Measurements from ENCODE around the gene EXT2.

EXT2 gene

GRCh38 chr11:44264761-44265160 is 169.3 kb downstream of the EXT2 start:
- TF ChIP-seq REST (IDR thresholded peaks at IDR 0.05; ENCODE audit: insufficient read depth in 1 of 2, low read depth in 2 of 2, low read length in 2 of 2) = no peak
- TF ChIP-seq POLR2AphosphoS5 (IDR thresholded peaks at IDR 0.05; ENCODE audit: low read depth, low read length) = no peak
- no peak for TF ChIP-seq SIN3A (IDR thresholded peaks at IDR 0.05; ENCODE audit: borderline replicate concordance, insufficient read depth, low read length)
- TF ChIP-seq FOXP2 (optimal IDR thresholded peaks at IDR 0.05; ENCODE audit: borderline replicate concordance, extremely low read depth, extremely low read length, insufficient read depth) = no peak
- no peak for TF ChIP-seq TAF1 (IDR thresholded peaks at IDR 0.05; ENCODE audit: borderline replicate concordance, insufficient read depth, low read length)

GRCh38 chr11:44266056-44266780 is 170.7 kb downstream of the EXT2 start:
- no peak for TF ChIP-seq POLR2AphosphoS5 (IDR thresholded peaks at IDR 0.05; ENCODE audit: low read depth, low read length)
- no peak for TF ChIP-seq TAF1 (IDR thresholded peaks at IDR 0.05; ENCODE audit: borderline replicate concordance, insufficient read depth, low read length)
- no peak for TF ChIP-seq FOXP2 (optimal IDR thresholded peaks at IDR 0.05; ENCODE audit: borderline replicate concordance, extremely low read depth, extremely low read length, insufficient read depth)
- TF ChIP-seq REST (IDR thresholded peaks at IDR 0.05; ENCODE audit: insufficient read depth in 1 of 2, low read depth in 2 of 2, low read length in 2 of 2) = no peak
- TF ChIP-seq SIN3A (IDR thresholded peaks at IDR 0.05; ENCODE audit: borderline replicate concordance, insufficient read depth, low read length) = no peak

- TF ChIP-seq POLR2AphosphoS5 (IDR thresholded peaks at IDR 0.05; ENCODE audit: low read depth, low read length) = no peak
- TF ChIP-seq SIN3A (IDR thresholded peaks at IDR 0.05; ENCODE audit: borderline replicate concordance, insufficient read depth, low read length) = no peak
- no peak for TF ChIP-seq REST (IDR thresholded peaks at IDR 0.05; ENCODE audit: insufficient read depth in 1 of 2, low read depth in 2 of 2, low read length in 2 of 2)
- no peak for TF ChIP-seq FOXP2 (optimal IDR thresholded peaks at IDR 0.05; ENCODE audit: borderline replicate concordance, extremely low read depth, extremely low read length, insufficient read depth)
- no peak for TF ChIP-seq TAF1 (IDR thresholded peaks at IDR 0.05; ENCODE audit: borderline replicate concordance, insufficient read depth, low read length)
These were observed 171.7 kb downstream of the EXT2 start for GRCh38 chr11:44267006-44267749.

- TF ChIP-seq TAF1 (IDR thresholded peaks at IDR 0.05; ENCODE audit: borderline replicate concordance, insufficient read depth, low read length) = no peak
- TF ChIP-seq SIN3A (IDR thresholded peaks at IDR 0.05; ENCODE audit: borderline replicate concordance, insufficient read depth, low read length) = no peak
- no peak for TF ChIP-seq POLR2AphosphoS5 (IDR thresholded peaks at IDR 0.05; ENCODE audit: low read depth, low read length)
- no peak for TF ChIP-seq FOXP2 (optimal IDR thresholded peaks at IDR 0.05; ENCODE audit: borderline replicate concordance, extremely low read depth, extremely low read length, insufficient read depth)
- TF ChIP-seq REST (IDR thresholded peaks at IDR 0.05; ENCODE audit: insufficient read depth in 1 of 2, low read depth in 2 of 2, low read length in 2 of 2) = no peak
These were observed 172.5 kb downstream of the EXT2 start for GRCh38 chr11:44267750-44268613.
